ENCODE measurements around the gene EQTN.

Gene EQTN

DNA sequence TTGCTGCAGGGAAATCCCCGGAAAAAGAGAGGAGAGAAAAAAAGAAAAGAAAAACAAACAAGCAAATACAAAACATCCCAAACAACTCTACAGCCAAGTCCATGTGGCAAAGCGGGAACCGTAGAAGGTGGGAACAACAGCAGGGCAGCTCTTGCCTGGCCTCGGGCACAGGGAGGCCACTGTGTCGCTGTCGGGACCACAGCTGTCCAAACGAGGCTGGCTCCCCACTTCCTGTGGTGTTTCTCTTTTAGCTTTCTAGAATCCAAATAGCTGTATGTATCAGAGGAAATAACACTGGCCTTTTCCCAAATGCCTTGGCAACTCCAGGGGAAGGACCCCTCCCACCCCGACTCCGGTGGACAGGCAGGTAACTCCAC lies 41.6 kb upstream of the EQTN start:
- H3K4me3 ChIP-seq (ENCODE audit: low read depth, low read length): no peak overlapping the region
- DNase-seq (ENCODE audit: low read depth): no peak
- TF ChIP-seq, protein P1, sequence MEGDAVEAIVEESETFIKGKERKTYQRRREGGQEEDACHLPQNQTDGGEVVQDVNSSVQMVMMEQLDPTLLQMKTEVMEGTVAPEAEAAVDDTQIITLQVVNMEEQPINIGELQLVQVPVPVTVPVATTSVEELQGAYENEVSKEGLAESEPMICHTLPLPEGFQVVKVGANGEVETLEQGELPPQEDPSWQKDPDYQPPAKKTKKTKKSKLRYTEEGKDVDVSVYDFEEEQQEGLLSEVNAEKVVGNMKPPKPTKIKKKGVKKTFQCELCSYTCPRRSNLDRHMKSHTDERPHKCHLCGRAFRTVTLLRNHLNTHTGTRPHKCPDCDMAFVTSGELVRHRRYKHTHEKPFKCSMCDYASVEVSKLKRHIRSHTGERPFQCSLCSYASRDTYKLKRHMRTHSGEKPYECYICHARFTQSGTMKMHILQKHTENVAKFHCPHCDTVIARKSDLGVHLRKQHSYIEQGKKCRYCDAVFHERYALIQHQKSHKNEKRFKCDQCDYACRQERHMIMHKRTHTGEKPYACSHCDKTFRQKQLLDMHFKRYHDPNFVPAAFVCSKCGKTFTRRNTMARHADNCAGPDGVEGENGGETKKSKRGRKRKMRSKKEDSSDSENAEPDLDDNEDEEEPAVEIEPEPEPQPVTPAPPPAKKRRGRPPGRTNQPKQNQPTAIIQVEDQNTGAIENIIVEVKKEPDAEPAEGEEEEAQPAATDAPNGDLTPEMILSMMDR (IDR thresholded peaks at IDR 0.05; ENCODE audit: control insufficient read depth, extremely low read depth, insufficient read depth): no peak

DNA sequence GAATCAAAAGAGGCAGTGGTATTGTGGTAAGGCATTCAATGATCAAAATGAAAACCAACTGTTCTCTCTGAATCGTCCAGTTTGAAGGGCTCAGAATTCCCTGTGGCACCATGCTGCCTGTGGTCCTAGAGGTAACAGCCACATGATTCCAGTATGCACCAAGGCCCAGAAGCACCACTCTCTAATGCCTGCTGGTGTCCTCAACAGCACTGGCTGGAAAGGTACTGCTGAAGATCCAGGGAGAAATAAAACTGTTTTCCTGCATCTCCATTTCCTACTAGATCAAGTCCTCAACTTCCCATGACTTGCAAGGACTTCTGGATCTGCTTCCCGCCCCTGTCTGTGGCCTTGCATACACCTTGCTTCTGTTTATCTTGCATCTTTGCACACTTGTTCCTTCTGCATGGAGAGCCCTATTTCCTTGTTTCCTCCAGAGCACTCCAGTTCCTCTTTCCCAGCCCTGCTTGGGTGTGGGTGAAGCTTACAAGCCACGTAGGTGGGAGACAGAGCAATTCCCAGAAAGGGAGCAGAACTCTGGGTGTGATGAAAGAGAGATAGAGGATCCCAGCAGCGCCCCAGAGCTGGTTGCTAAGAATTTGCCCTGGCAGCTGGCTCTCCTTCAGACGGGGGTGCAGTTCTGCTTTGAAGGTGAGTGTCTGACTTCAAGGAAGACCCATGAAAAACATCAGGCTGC lies 41.0 kb upstream of the EQTN start:
- no peak overlapping the region for H3K4me3 ChIP-seq (ENCODE audit: low read depth, low read length)
- DNase-seq (ENCODE audit: low read depth): no peak

DNA sequence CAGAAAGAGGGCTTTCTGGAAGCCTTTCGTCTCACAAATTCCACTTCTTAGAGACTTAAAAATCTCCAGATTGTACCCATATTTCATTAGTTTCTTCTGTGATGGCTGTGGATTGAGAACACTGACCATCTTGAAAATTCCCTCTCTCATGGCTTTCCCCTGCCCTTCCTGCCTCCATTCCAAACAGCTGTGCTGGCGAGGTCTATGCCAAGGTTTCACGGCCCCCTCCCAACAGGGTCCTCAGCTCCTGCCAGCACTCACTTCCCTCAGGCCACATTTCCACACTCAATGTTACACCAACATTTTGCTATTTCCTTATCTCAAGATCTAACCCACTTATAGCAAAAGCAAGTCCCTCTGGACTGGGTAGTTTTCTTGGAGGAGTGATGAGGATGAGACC lies 40.3 kb upstream of the EQTN start:
- TF ChIP-seq, protein P1 (IDR thresholded peaks at IDR 0.05; ENCODE audit: control insufficient read depth, extremely low read depth, insufficient read depth): no peak
- DNase-seq (ENCODE audit: low read depth): no peak
- no peak overlapping the region for H3K4me3 ChIP-seq (ENCODE audit: low read depth, low read length)

More for the DNA sequence above, 41.0 kb upstream of the EQTN start:
- TF ChIP-seq, protein P1 (IDR thresholded peaks at IDR 0.05; ENCODE audit: control insufficient read depth, extremely low read depth, insufficient read depth): peak; percentile 42

DNA sequence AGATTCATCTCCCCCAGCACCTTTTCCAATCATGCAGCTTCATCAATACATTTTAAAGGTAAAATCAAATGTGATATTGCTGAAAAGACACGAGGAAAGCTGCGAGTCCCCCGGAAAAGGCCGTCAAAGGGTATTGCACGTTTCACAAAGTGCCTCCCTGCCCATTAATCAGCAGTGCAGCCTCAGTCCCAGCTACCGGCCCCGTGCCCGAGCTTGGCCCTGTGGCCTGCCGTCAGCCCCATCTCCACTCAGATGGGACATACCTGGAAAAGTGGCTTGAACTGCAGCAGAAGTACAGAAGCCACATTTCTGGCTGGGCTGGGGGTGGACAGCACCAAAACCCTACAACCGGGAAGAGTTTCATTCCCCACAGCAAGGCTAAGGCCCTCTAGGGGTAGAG lies 39.9 kb upstream of the EQTN start:
- no peak for DNase-seq (ENCODE audit: low read depth)
- no peak overlapping the region for H3K4me3 ChIP-seq (ENCODE audit: low read depth, low read length)
- TF ChIP-seq, protein P1 (IDR thresholded peaks at IDR 0.05; ENCODE audit: control insufficient read depth, extremely low read depth, insufficient read depth): no peak

DNA sequence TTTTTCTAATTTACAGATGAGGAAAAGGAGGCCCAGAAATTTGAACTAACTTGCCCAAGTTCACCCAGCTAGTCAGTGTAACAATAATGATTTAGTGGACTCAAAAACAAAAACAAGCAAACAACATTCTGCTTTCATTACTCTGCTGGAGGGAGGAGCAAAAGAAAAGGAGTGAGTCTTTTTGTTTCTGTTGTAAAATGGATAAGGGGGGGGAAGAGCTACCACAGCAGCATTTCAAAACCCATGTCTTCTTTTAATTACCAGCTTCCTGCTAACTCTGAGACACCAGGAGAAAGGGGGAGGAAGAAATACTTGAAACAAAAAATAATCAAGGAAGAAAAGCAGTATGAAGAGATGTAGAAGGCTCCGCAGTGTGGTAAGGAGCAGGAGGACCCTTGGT lies 39.2 kb upstream of the EQTN start:
- no peak for DNase-seq (ENCODE audit: low read depth)
- TF ChIP-seq, protein P1 (IDR thresholded peaks at IDR 0.05; ENCODE audit: control insufficient read depth, extremely low read depth, insufficient read depth): no peak
- no peak overlapping the region for H3K4me3 ChIP-seq (ENCODE audit: low read depth, low read length)

DNA sequence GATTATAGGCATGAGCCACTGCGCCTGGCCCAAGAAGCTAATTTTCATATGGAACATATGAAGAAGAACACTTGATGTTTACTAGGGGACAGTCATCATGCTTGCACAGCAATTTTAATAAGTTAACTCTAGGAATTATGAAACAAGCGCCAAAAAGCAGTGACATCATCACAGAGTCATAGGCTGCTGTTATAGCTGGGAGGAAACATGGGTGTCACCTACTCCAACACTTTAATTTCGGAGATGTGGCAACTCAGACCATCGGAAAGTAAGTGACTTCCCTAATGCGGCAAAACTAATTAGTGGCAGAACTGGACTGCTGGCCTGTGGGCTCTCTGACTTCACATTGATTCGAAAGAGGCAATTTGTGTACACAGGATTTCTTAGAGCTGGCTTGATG lies 38.1 kb upstream of the EQTN start:
- H3K4me3 ChIP-seq (ENCODE audit: low read depth, low read length): no peak overlapping the region
- DNase-seq (ENCODE audit: low read depth): no peak
- TF ChIP-seq, protein P1 (IDR thresholded peaks at IDR 0.05; ENCODE audit: control insufficient read depth, extremely low read depth, insufficient read depth): no peak

Data from LNCaP clone FGC (cell line).